ENCODE results near the gene BUB3. TPM values are rescaled to one million over a fixed set of nuclear protein-coding genes. Genes with fewer than 3 reads are reported as not detected.
A peak's percentile ranks its signal among the peaks of the same experiment; 100 is the strongest.

BUB3 gene
- total and polyA plus RNA-seq, 2 experiments from 2014 or later, result 92.0 to 131 TPM

DNA sequence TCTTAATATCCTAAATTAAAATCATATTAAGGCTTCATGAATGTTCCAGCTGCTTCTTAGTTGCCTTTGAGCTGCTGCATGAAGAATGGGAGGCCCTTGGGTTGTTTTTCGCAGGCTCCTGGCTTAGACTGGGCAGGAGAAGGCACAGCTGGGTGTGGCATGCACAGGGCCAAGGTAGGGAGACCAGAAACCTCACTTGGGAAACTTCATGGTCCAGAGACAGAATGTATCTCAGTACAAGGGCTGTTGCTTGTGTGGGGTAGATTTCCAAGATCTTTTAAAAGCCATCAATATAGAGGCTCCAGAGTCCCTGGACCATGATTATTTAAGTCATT, 49.9 kb downstream of the BUB3 start:
- H3K9me2 ChIP-seq (replicated peaks; ENCODE audit: insufficient read depth), result no peaks in the 10 kb centered on the region
- 100% methylated on average over 1 of the region's 1 CpG for WGBS (ENCODE audit: low lambda C conversion rate, missing lambda C conversion rate)
- no peaks in the 10 kb centered on the region for H3K27me3 ChIP-seq
- H3K79me2 ChIP-seq, result no peaks in the 10 kb centered on the region
- peak overlapping the region; percentile 33 for H3K27ac ChIP-seq
- no peak overlapping the region for H3K4me2 ChIP-seq
- no peaks in the 10 kb centered on the region for H4K20me1 ChIP-seq (ENCODE audit: insufficient read depth, poor library complexity, severe bottlenecking)
- no peak overlapping the region for H2AFZ ChIP-seq
- H3K36me3 ChIP-seq (replicated peaks; ENCODE audit: insufficient read depth, low read depth), result no peaks in the 10 kb centered on the region
- DNase-seq (ENCODE audit: low spot score), result no peak
- H3K9me3 ChIP-seq (ENCODE audit: low read depth), result peaks cover 8% of the 10 kb centered on the region
- H3K4me3 ChIP-seq, result no peak overlapping the region
- TF ChIP-seq EZH2phosphoT487 (IDR thresholded peaks at IDR 0.05; ENCODE audit: low read depth, severe bottlenecking, unreplicated experiment), result no peak
- H3K4me1 ChIP-seq (ENCODE audit: insufficient read depth), result no peaks in the 10 kb centered on the region

DNA sequence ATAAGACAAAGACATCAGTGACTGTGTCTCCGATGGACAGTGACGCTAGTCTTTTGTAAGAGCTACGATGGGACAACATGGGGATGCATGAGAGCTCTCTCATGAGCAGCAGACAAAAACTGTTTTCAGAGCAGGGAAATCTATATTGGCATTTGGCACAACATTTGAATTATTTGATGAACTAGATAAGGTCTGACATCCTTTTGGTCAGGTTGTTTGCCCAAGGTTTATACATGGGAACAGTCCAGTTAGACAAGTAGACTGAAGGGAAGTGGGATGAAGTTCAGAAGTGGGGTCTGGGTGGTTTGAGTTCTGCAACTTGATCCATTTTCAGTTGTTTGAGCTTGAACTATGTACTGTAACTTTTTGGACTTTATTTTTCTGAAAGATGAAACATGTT, 50.8 kb downstream of the BUB3 start:
- Histone ChIP-seq H3K27me3 (no peaks in the 10 kb centered on the region), H4K20me1 (ENCODE audit: insufficient read depth, poor library complexity, severe bottlenecking) (no peaks in the 10 kb centered on the region), H3K9me3 (ENCODE audit: low read depth) (peaks cover 8% of the 10 kb centered on the region), H3K9me2 (replicated peaks; ENCODE audit: insufficient read depth) (no peaks in the 10 kb centered on the region), H2AFZ (no peak overlapping the region), H3K79me2 (no peaks in the 10 kb centered on the region), H3K36me3 (replicated peaks; ENCODE audit: insufficient read depth, low read depth) (no peaks in the 10 kb centered on the region), H3K4me3 (no peak overlapping the region), H3K4me2 (no peak overlapping the region), H3K4me1 (ENCODE audit: insufficient read depth) (no peaks in the 10 kb centered on the region), H3K27ac (no peak overlapping the region)
- TF ChIP-seq EZH2phosphoT487 (IDR thresholded peaks at IDR 0.05; ENCODE audit: low read depth, severe bottlenecking, unreplicated experiment) (no peak), EZH2 (IDR thresholded peaks at IDR 0.05; ENCODE audit: borderline replicate concordance) (no peak)
- TF ChIP-seq, protein P1, sequence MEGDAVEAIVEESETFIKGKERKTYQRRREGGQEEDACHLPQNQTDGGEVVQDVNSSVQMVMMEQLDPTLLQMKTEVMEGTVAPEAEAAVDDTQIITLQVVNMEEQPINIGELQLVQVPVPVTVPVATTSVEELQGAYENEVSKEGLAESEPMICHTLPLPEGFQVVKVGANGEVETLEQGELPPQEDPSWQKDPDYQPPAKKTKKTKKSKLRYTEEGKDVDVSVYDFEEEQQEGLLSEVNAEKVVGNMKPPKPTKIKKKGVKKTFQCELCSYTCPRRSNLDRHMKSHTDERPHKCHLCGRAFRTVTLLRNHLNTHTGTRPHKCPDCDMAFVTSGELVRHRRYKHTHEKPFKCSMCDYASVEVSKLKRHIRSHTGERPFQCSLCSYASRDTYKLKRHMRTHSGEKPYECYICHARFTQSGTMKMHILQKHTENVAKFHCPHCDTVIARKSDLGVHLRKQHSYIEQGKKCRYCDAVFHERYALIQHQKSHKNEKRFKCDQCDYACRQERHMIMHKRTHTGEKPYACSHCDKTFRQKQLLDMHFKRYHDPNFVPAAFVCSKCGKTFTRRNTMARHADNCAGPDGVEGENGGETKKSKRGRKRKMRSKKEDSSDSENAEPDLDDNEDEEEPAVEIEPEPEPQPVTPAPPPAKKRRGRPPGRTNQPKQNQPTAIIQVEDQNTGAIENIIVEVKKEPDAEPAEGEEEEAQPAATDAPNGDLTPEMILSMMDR (IDR thresholded peaks at IDR 0.05; ENCODE audit: poor library complexity), result no peak
- WGBS (ENCODE audit: low lambda C conversion rate, missing lambda C conversion rate), result 99% methylated on average over 3 of the region's 3 CpGs
- DNase-seq (ENCODE audit: low spot score), result no peak

- Histone ChIP-seq H3K27me3 (no peaks in the 10 kb centered on the region), H3K79me2 (no peaks in the 10 kb centered on the region), H3K9me3 (ENCODE audit: low read depth) (peaks cover 8% of the 10 kb centered on the region), H3K9me2 (replicated peaks; ENCODE audit: insufficient read depth) (no peaks in the 10 kb centered on the region), H3K27ac (no peak overlapping the region), H3K36me3 (replicated peaks; ENCODE audit: insufficient read depth, low read depth) (no peaks in the 10 kb centered on the region), H3K4me1 (ENCODE audit: insufficient read depth) (no peaks in the 10 kb centered on the region), H3K4me2 (no peak overlapping the region), H2AFZ (no peak overlapping the region), H3K4me3 (no peak overlapping the region), H4K20me1 (ENCODE audit: insufficient read depth, poor library complexity, severe bottlenecking) (no peaks in the 10 kb centered on the region)
- no peak for DNase-seq (ENCODE audit: low spot score)
- 91% methylated on average over 1 of the region's 1 CpG for WGBS (ENCODE audit: low lambda C conversion rate, missing lambda C conversion rate)
- no peak for TF ChIP-seq EZH2phosphoT487 (IDR thresholded peaks at IDR 0.05; ENCODE audit: low read depth, severe bottlenecking, unreplicated experiment)
- TF ChIP-seq, protein P1 (IDR thresholded peaks at IDR 0.05; ENCODE audit: poor library complexity), result no peak
- TF ChIP-seq EZH2 (IDR thresholded peaks at IDR 0.05; ENCODE audit: borderline replicate concordance), result no peak
Measured at GRCh38 chr10:123212063-123212462, 57.9 kb downstream of the BUB3 start.

- Histone ChIP-seq H3K27me3 (no peaks in the 10 kb centered on the region), H3K79me2 (no peaks in the 10 kb centered on the region), H4K20me1 (ENCODE audit: insufficient read depth, poor library complexity, severe bottlenecking) (no peaks in the 10 kb centered on the region), H3K9me2 (replicated peaks; ENCODE audit: insufficient read depth) (no peaks in the 10 kb centered on the region), H3K4me2 (no peak overlapping the region), H3K9me3 (ENCODE audit: low read depth) (peaks cover 7% of the 10 kb centered on the region), H2AFZ (no peak overlapping the region), H3K4me1 (ENCODE audit: insufficient read depth) (no peaks in the 10 kb centered on the region), H3K27ac (no peak overlapping the region), H3K4me3 (no peak overlapping the region), H3K36me3 (replicated peaks; ENCODE audit: insufficient read depth, low read depth) (no peaks in the 10 kb centered on the region)
- no peak for DNase-seq (ENCODE audit: low spot score)
- WGBS (ENCODE audit: low lambda C conversion rate, missing lambda C conversion rate), result 63% methylated on average over 6 of the region's 6 CpGs
- TF ChIP-seq EZH2 (IDR thresholded peaks at IDR 0.05; ENCODE audit: borderline replicate concordance), result no peak
- no peak for TF ChIP-seq EZH2phosphoT487 (IDR thresholded peaks at IDR 0.05; ENCODE audit: low read depth, severe bottlenecking, unreplicated experiment)
- TF ChIP-seq, protein P1 (IDR thresholded peaks at IDR 0.05; ENCODE audit: poor library complexity), result no peak
Measured at GRCh38 chr10:123212640-123213039, 58.4 kb downstream of the BUB3 start.

Data from hepatocyte (in vitro differentiated cells).